GM19193 (cell line): ENCODE measurements around the gene TPT1.

Experiments used
- POLR2A ChIP-seq: IDR thresholded peaks from 4 replicates; pipeline ENCODE4 v1.6.1; 2011; ENCODE audit not compliant: insufficient read depth, insufficient read length; ENCODE audit errors: extremely low read depth

TPT1 gene

GRCh38 chr13:45315520-45316167 is 25.3 kb downstream of the TPT1 start:
- no peak for TF ChIP-seq POLR2A

GRCh38 chr13:45314822-45315221 is 26.2 kb downstream of the TPT1 start:
- no peak for TF ChIP-seq POLR2A

GRCh38 chr13:45310341-45311131 is 30.4 kb downstream of the TPT1 start:
- TF ChIP-seq POLR2A = no peak

GRCh38 chr13:45306966-45307365 is 34.0 kb downstream of the TPT1 start:
- no peak for TF ChIP-seq POLR2A

- TF ChIP-seq POLR2A = no peak
Measured at GRCh38 chr13:45305079-45305478, 35.9 kb downstream of the TPT1 start.

GRCh38 chr13:45303866-45304265 is 37.1 kb downstream of the TPT1 start:
- TF ChIP-seq POLR2A = no peak

- TF ChIP-seq POLR2A = no peak
Measured at GRCh38 chr13:45303026-45303425, 38.0 kb downstream of the TPT1 start.

GRCh38 chr13:45302507-45302906 is 38.5 kb downstream of the TPT1 start:
- no peak for TF ChIP-seq POLR2A

- TF ChIP-seq POLR2A = no peak
Measured at GRCh38 chr13:45301263-45301662, 39.7 kb downstream of the TPT1 start.

- TF ChIP-seq POLR2A = no peak
Measured at GRCh38 chr13:45300190-45300985, 40.6 kb downstream of the TPT1 start.

- no peak for TF ChIP-seq POLR2A
Measured at GRCh38 chr13:45299194-45299593, 41.8 kb downstream of the TPT1 start.

GRCh38 chr13:45298206-45298505 is 42.8 kb downstream of the TPT1 start:
- no peak for TF ChIP-seq POLR2A

- TF ChIP-seq POLR2A = no peak
Measured at GRCh38 chr13:45297456-45298205, 43.4 kb downstream of the TPT1 start.

- TF ChIP-seq POLR2A = no peak
Measured at GRCh38 chr13:45296259-45296658, 44.7 kb downstream of the TPT1 start.

GRCh38 chr13:45295536-45295935 is 45.4 kb downstream of the TPT1 start:
- TF ChIP-seq POLR2A = no peak

- TF ChIP-seq POLR2A = no peak
Measured at GRCh38 chr13:45292176-45292575, 48.8 kb downstream of the TPT1 start.
